WERI-Rb-1 (cell line): ENCODE results near the gene PILRA.

Experiments
- DNase-seq: peaks from one replicate; pipeline ENCODE4 v3.0.0-alpha.2; 2020
- H3K27ac ChIP-seq: fragments of 250-450 bp; sonication (Bioruptor Pico); 2 replicates; pipeline ENCODE4 v1.5.1; 2020; ENCODE audit warnings: mild to moderate bottlenecking, moderate library complexity
- H3K27me3 ChIP-seq: fragments of 250-450 bp; sonication (Bioruptor Pico); 2 replicates; pipeline ENCODE4 v1.5.1; 2021; ENCODE audit warnings: mild to moderate bottlenecking, low read depth, moderate library complexity; ENCODE audit not compliant: insufficient read depth, severe bottlenecking
- H3K36me3 ChIP-seq: fragments of 250-450 bp; sonication (Bioruptor Pico); 2 replicates; pipeline ENCODE4 v1.5.1; 2020; ENCODE audit warnings: mild to moderate bottlenecking, moderate library complexity
- H3K4me3 ChIP-seq: 2 replicates; pipeline ENCODE4 v1.5.1; 2011; ENCODE audit warnings: low read depth, mild to moderate bottlenecking, control low read depth, low read length
- H3K9me3 ChIP-seq: fragments of 250-450 bp; sonication (Bioruptor Pico); 2 replicates; pipeline ENCODE4 v1.5.1; 2021; ENCODE audit warnings: mild to moderate bottlenecking, moderate library complexity; ENCODE audit not compliant: severe bottlenecking
- CTCF ChIP-seq: IDR thresholded peaks from 2 replicates; pipeline ENCODE4 v1.5.1; 2011; ENCODE audit warnings: low read depth, mild to moderate bottlenecking, control low read depth, inconsistent platforms, low read length

The PILRA gene

GRCh38 chr7:100384628-100385294 is 11.5 kb downstream of the PILRA start:
- Histone ChIP-seq H3K36me3 (no peaks in the 10 kb centered on the region), H3K27me3 (no peaks in the 10 kb centered on the region), H3K4me3 (no peak overlapping the region), H3K27ac (no peak overlapping the region), H3K9me3 (no peaks in the 10 kb centered on the region)
- DNase-seq = no peak
- TF ChIP-seq CTCF = no peak

GRCh38 chr7:100386940-100387339 is 13.7 kb downstream of the PILRA start:
- H3K4me3 ChIP-seq = no peak overlapping the region
- TF ChIP-seq CTCF = no peak
- H3K36me3 ChIP-seq = no peaks in the 10 kb centered on the region
- DNase-seq = no peak
- H3K27me3 ChIP-seq = no peaks in the 10 kb centered on the region
- no peaks in the 10 kb centered on the region for H3K9me3 ChIP-seq
- no peak overlapping the region for H3K27ac ChIP-seq

- DNase-seq = no peak
- no peak for TF ChIP-seq CTCF
- H3K27me3 ChIP-seq = no peaks in the 10 kb centered on the region
- H3K9me3 ChIP-seq = no peaks in the 10 kb centered on the region
- no peak overlapping the region for H3K27ac ChIP-seq
- no peak overlapping the region for H3K4me3 ChIP-seq
- H3K36me3 ChIP-seq = no peaks in the 10 kb centered on the region
Measured at GRCh38 chr7:100387695-100388094, 14.4 kb downstream of the PILRA start.

- H3K4me3 ChIP-seq = no peak overlapping the region
- H3K9me3 ChIP-seq = no peaks in the 10 kb centered on the region
- H3K36me3 ChIP-seq = no peaks in the 10 kb centered on the region
- no peak overlapping the region for H3K27ac ChIP-seq
- no peak for TF ChIP-seq CTCF
- no peak for DNase-seq
- H3K27me3 ChIP-seq = no peaks in the 10 kb centered on the region
Measured at GRCh38 chr7:100389437-100390088, 16.3 kb downstream of the PILRA start.

- Histone ChIP-seq H3K27ac (no peak overlapping the region), H3K4me3 (no peak overlapping the region), H3K9me3 (no peaks in the 10 kb centered on the region), H3K27me3 (no peaks in the 10 kb centered on the region), H3K36me3 (no peaks in the 10 kb centered on the region)
- no peak for TF ChIP-seq CTCF
- DNase-seq = peak; percentile 21
Measured at GRCh38 chr7:100390286-100391009, 17.2 kb downstream of the PILRA start.
